ENCODE results near the gene IQGAP2.

The IQGAP2 gene

GRCh38 chr5:76441890-76442673 is 39.0 kb downstream of the IQGAP2 start:
- TF ChIP-seq POLR2A (IDR thresholded peaks at IDR 0.05; ENCODE audit: low read length) = no peak
- TF ChIP-seq GATA1 (IDR thresholded peaks at IDR 0.05; ENCODE audit: low read depth, low read length) = no peak
- DNase-seq = no peak

- DNase-seq = no peak
- TF ChIP-seq POLR2A (IDR thresholded peaks at IDR 0.05; ENCODE audit: low read length) (no peak), GATA1 (IDR thresholded peaks at IDR 0.05; ENCODE audit: low read depth, low read length) (no peak)
Observed at GRCh38 chr5:76443066-76443800, 40.1 kb downstream of the IQGAP2 start.

- no peak for TF ChIP-seq POLR2A (IDR thresholded peaks at IDR 0.05; ENCODE audit: low read length)
- no peak for TF ChIP-seq GATA1 (IDR thresholded peaks at IDR 0.05; ENCODE audit: low read depth, low read length)
- DNase-seq = peak; percentile 32 to 42
Observed at GRCh38 chr5:76445063-76445462, 42.0 kb downstream of the IQGAP2 start.

- no peak for TF ChIP-seq GATA1 (IDR thresholded peaks at IDR 0.05; ENCODE audit: low read depth, low read length)
- TF ChIP-seq POLR2A (IDR thresholded peaks at IDR 0.05; ENCODE audit: low read length) = no peak
- DNase-seq = no peak
Observed at GRCh38 chr5:76445830-76446229, 42.7 kb downstream of the IQGAP2 start.

GRCh38 chr5:76446776-76447175 is 43.7 kb downstream of the IQGAP2 start:
- DNase-seq = no peak
- TF ChIP-seq GATA1 (IDR thresholded peaks at IDR 0.05; ENCODE audit: low read depth, low read length) (no peak), POLR2A (IDR thresholded peaks at IDR 0.05; ENCODE audit: low read length) (no peak)

- DNase-seq = no peak
- no peak for TF ChIP-seq GATA1 (IDR thresholded peaks at IDR 0.05; ENCODE audit: low read depth, low read length)
Observed at GRCh38 chr5:76449606-76450005, 46.5 kb downstream of the IQGAP2 start.

- DNase-seq = no peak
- TF ChIP-seq POLR2A (IDR thresholded peaks at IDR 0.05; ENCODE audit: low read length) (no peak), GATA1 (IDR thresholded peaks at IDR 0.05; ENCODE audit: low read depth, low read length) (no peak)
Observed at GRCh38 chr5:76450054-76450453, 47.0 kb downstream of the IQGAP2 start.

GRCh38 chr5:76451031-76451701 is 48.1 kb downstream of the IQGAP2 start:
- no peak for DNase-seq
- no peak for TF ChIP-seq POLR2A (IDR thresholded peaks at IDR 0.05; ENCODE audit: low read length)
- no peak for TF ChIP-seq GATA1 (IDR thresholded peaks at IDR 0.05; ENCODE audit: low read depth, low read length)

- DNase-seq = no peak
- TF ChIP-seq GATA1 (IDR thresholded peaks at IDR 0.05; ENCODE audit: low read depth, low read length) (no peak), POLR2A (IDR thresholded peaks at IDR 0.05; ENCODE audit: low read length) (no peak)
Observed at GRCh38 chr5:76455531-76456133, 52.5 kb downstream of the IQGAP2 start.

- DNase-seq = no peak
- TF ChIP-seq POLR2A (IDR thresholded peaks at IDR 0.05; ENCODE audit: low read length) (no peak), GATA1 (IDR thresholded peaks at IDR 0.05; ENCODE audit: low read depth, low read length) (no peak)
Observed at GRCh38 chr5:76456258-76456657, 53.2 kb downstream of the IQGAP2 start.

- TF ChIP-seq POLR2A (IDR thresholded peaks at IDR 0.05; ENCODE audit: low read length) (no peak), GATA1 (IDR thresholded peaks at IDR 0.05; ENCODE audit: low read depth, low read length) (no peak)
- DNase-seq = peak; percentile 12 to 21
Observed at GRCh38 chr5:76457674-76458485, 54.8 kb downstream of the IQGAP2 start.

- DNase-seq = no peak
- no peak for TF ChIP-seq GATA1 (IDR thresholded peaks at IDR 0.05; ENCODE audit: low read depth, low read length)
Observed at GRCh38 chr5:76458486-76458830, 55.4 kb downstream of the IQGAP2 start.

- TF ChIP-seq POLR2A (IDR thresholded peaks at IDR 0.05; ENCODE audit: low read length) = no peak
- no peak for TF ChIP-seq GATA1 (IDR thresholded peaks at IDR 0.05; ENCODE audit: low read depth, low read length)
- DNase-seq = no peak
Observed at GRCh38 chr5:76460104-76460503, 57.0 kb downstream of the IQGAP2 start.

All from erythroblast (primary cell).